Pancreas (tissue), 10 donors: ENCODE data around the gene RAB3GAP1. TPM values are rescaled to one million over a fixed set of nuclear protein-coding genes. Genes with fewer than 3 reads are reported as not detected.

ENCODE experiments used
- ATAC-seq, 4 donors: fragments of 200-7000 bp; cut with Tn5 transposase; one replicate each; pipeline versions ENCODE4 v1.8.0 to v1.9.1; 2020; ENCODE audit warnings: mild to moderate bottlenecking in 4 of 4, moderate library complexity in 4 of 4
- DNase-seq, 6 donors: peaks; one replicate each; pipeline ENCODE4 v3.0.0-alpha.2; 2020
- FAIRE-seq: peaks from 2 replicates; lab custom pipeline; 2012; peaks lifted over from hg19 to GRCh38; lab: Jason Lieb, UNC
- H3K27ac ChIP-seq, 4 donors: fragments of 200-600 bp; sonication (generic); 1 replicate in 3 of 4; 2 replicates in 1 of 4; pipeline versions ENCODE4 v1.5.0 to v1.8.0; 2020
- H3K27me3 ChIP-seq, 4 donors: fragments of 200-600 bp; one replicate each; pipeline ENCODE4 v1.8.0; 2021
- H3K36me3 ChIP-seq, 3 donors: fragments of 200-600 bp; sonication (generic) in 1 of 3; one replicate each; pipeline versions ENCODE4 v1.5.0 to v1.8.0; 2020 to 2021
- H3K4me1 ChIP-seq, 3 donors: fragments of 200-600 bp; one replicate each; pipeline ENCODE4 v1.8.0; 2021
- H3K4me3 ChIP-seq, 4 donors: fragments of 200-600 bp; sonication (generic) in 2 of 4; one replicate each; pipeline versions ENCODE4 v1.5.0 to v1.8.0; 2020 to 2021
- H3K9me3 ChIP-seq, 4 donors: fragments of 200-600 bp; one replicate each; pipeline ENCODE4 v1.8.0; 2021
- WGBS, 2 donors: extraction: QIAGEN DNeasy Blood & Tissue Kit; methylation state at CpG; one replicate each; pipeline ENCODE4 v1.1.7; 2013; 5-methylcytosine and 5-hydroxymethylcytosine counted together
- intact Hi-C, 3 donors: fragments of 100-400 bp; cut with DNase I; formaldehyde crosslinking; loops; one replicate each; pipeline versions ENCODE4 v1.11.1 to v1.14.2; 2022
- polyA plus RNA-seq, 2 donors: library from polyadenylated mRNA; stranded (reverse); fragments of 200-250 nt; gene quantifications; one replicate each; pipeline ENCODE4 v1.2.3, GENCODE V29; 2013
- total RNA-seq, 6 donors: library from RNA; stranded (reverse); fragmentation: NEBNext Ultra II Directional in 4 of 6; extraction: Animal tissue kit (Norgen Biotek cat#: 25700) in 4 of 6; gene quantifications; one replicate each; pipeline versions ENCODE4 v1.2.1 to v1.2.4, GENCODE V29; 2021 to 2023
- TF ChIP-seq, protein P1 (sequence below), 4 donors: fragments of 200-600 bp; sonication (generic) in 3 of 4; IDR thresholded peaks; one replicate each; pipeline versions ENCODE4 v1.5.0 to v1.8.0; 2021; ENCODE audit warnings: antibody characterized with exemption in 4 of 4
- donor health status: healthy with polysubstance abuse.
- donor health status: DM: no; HTN: no; CAD: no; lungs with moderate emphysema.
- donor health status: DM: no; HTN: no; CAD: no.
- donor health status: control.
- donor health status: control.
- donor health status: Bipolar disorder and iron deficiency.
- donor health status: DM: yes; HTN: yes; CAD: no.
- donor health status: DM: no; HTN: no; CAD: no.
- donor health status: DM: no; HTN: no; CAD: no.
- donor health status: DM: yes; HTN: yes; CAD: no.

RAB3GAP1 gene
- total and polyA plus RNA-seq, 8 donors: 10.3 to 25.5 (median 22.3) TPM

DNA sequence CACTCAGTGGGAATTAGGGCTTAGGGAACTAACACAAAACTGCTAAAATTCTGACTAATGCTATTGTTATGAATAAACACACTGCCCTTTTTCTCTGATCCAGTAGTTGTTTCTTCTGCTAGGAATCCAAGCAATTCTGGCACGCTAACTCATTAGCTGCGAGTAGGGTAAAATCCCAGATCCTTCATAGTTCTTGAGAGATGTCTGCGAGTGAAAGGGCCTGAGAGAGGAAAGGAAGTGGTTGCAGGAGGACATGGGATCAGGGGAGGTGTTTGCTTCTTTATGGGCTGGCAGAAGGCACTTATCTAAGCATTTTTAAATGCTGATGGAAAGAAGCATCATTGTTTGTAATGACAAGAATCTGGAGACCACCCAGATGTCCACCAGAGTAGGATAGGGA is 14.3 kb upstream of the RAB3GAP1 start:
- no peaks in the 10 kb centered on the region for H3K9me3 ChIP-seq
- intact Hi-C loops: no loop called here
- DNase-seq (no peak), ATAC-seq (no peak), FAIRE-seq (no peak)
- WGBS, 2 donors: 87 to 97% methylated on average over 3 of the region's 3 CpGs
- H3K36me3 ChIP-seq: no peaks in the 10 kb centered on the region
- no peaks in the 10 kb centered on the region for H3K27me3 ChIP-seq
- H3K4me1 ChIP-seq: peaks cover 0 to 5% (median 0%) of the 10 kb centered on the region in 3 donors
- H3K4me3 ChIP-seq: no peak overlapping the region
- no peak overlapping the region for H3K27ac ChIP-seq
- TF ChIP-seq, protein P1, sequence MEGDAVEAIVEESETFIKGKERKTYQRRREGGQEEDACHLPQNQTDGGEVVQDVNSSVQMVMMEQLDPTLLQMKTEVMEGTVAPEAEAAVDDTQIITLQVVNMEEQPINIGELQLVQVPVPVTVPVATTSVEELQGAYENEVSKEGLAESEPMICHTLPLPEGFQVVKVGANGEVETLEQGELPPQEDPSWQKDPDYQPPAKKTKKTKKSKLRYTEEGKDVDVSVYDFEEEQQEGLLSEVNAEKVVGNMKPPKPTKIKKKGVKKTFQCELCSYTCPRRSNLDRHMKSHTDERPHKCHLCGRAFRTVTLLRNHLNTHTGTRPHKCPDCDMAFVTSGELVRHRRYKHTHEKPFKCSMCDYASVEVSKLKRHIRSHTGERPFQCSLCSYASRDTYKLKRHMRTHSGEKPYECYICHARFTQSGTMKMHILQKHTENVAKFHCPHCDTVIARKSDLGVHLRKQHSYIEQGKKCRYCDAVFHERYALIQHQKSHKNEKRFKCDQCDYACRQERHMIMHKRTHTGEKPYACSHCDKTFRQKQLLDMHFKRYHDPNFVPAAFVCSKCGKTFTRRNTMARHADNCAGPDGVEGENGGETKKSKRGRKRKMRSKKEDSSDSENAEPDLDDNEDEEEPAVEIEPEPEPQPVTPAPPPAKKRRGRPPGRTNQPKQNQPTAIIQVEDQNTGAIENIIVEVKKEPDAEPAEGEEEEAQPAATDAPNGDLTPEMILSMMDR (IDR thresholded peaks at IDR 0.05): no peak

DNA sequence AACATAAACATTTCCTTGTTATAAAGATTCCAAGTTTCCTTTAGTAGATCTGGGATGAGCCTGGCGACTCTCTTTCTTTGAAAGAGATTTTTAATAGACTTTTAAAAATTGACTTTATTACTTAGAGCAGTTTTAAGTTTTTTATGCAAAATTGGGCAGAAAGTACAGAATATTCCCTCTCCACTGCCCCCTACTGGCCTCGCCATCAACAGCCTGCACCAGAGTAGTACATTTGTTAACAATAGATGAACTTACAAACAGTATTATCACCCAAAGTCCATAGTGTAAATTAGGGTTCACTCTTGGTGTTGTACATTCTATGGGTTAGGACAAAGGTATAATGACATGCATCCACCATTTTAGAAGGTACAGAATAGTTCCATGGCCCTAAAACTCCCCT is 8.7 kb upstream of the RAB3GAP1 start:
- intact Hi-C loops: no loop called here
- no peak for FAIRE-seq
- no peak overlapping the region for H3K27ac ChIP-seq
- no peak for DNase-seq
- no peaks in the 10 kb centered on the region for H3K27me3 ChIP-seq
- no peak overlapping the region for H3K4me3 ChIP-seq
- 67 to 69% methylated on average over 2 of the region's 2 CpGs for WGBS, 2 donors
- H3K9me3 ChIP-seq: no peaks in the 10 kb centered on the region
- peaks cover 0 to 5% (median 0%) of the 10 kb centered on the region in 3 donors for H3K4me1 ChIP-seq
- ATAC-seq: no peak
- no peaks in the 10 kb centered on the region for H3K36me3 ChIP-seq
- TF ChIP-seq, protein P1 (IDR thresholded peaks at IDR 0.05): peak in 2 of 4 donors; percentile 16 to 25

DNA sequence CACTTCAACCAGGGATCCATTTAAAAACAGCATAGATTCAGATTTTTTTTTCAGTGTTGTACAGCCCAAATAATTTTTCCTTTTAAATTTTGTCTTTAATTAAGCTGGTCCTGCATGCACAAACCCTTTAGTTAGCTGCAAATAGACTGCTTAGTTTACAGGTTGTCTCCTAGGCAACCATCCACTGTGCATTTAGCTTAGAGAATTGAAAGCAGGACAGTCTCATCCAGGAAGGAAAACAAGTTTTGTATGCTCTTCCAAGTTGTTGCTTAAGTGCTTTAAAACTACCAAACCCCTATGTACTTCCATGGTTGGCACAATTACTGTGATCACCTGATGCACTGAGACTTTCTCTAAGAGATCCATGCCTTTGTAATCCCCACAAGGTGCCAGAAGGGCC is 4.8 kb upstream of the RAB3GAP1 start, which contains the start of gene MAP3K19:
Gene MAP3K19 (minus strand): TSS at position 148 of the 400 bp plus-strand sequence. CDS start 22,800 bp downstream, outside the sequence.
- DNase-seq: no peak
- Histone ChIP-seq H3K9me3 (no peaks in the 10 kb centered on the region), H3K4me3 (no peak within 1 kb of the TSS), H3K27ac (no peak within 1 kb of the TSS), H3K4me1 (peaks cover 0 to 11% (median 6%) of the 10 kb centered on the region in 3 donors), H3K27me3 (no peaks in the 10 kb centered on the region), H3K36me3 (no peaks in the 10 kb centered on the region)
- no peak for ATAC-seq
- intact Hi-C loops: no loop called here
- TF ChIP-seq, protein P1 (IDR thresholded peaks at IDR 0.05): no peak
- no peak for FAIRE-seq

DNA sequence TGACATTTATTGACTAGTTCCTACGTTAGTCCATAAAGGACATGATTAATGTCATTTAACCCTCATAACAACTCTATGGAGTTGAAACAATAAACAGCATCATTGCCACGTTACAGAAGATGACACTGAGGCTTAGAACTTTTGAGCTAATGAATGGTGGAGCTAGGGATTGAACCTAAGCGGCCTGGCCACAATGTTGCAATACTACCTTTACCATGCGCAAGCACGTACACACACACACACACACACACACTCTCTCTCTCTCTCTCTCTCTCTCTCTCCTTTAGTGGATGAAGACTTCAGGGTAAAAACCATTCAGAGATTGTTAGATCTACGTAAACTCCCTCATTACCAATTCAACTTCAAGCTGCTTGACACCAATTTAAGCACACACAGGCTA is 4.0 kb upstream of the RAB3GAP1 start:
- peaks cover 0 to 11% (median 6%) of the 10 kb centered on the region in 3 donors for H3K4me1 ChIP-seq
- H3K9me3 ChIP-seq: no peaks in the 10 kb centered on the region
- no peak overlapping the region for H3K4me3 ChIP-seq
- H3K36me3 ChIP-seq: no peaks in the 10 kb centered on the region
- FAIRE-seq: no peak
- no peak for ATAC-seq
- DNase-seq: no peak
- intact Hi-C loops: no loop called here
- WGBS, 2 donors: 87 to 91% methylated on average over 6 of the region's 6 CpGs
- no peak overlapping the region for H3K27ac ChIP-seq
- no peaks in the 10 kb centered on the region for H3K27me3 ChIP-seq
- TF ChIP-seq, protein P1 (IDR thresholded peaks at IDR 0.05): no peak

DNA sequence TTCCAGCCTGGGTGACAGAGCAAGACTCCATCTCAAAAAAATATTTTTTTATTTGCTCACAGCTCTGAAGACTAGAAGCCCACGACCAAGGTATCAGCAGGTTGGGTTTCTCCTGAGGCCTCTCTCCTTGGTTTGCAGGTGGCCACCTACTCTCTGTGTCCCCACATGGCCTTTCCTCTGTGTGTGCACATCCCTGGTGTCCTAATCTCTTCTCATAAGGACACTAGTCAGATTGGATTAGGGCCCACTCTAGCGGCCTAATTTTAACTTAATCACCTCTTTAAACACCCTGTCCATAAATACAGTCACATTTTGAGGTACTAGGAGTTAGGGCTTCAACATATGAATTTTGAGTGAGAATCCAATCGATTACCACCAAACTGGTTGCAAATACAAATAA is 2.0 kb upstream of the RAB3GAP1 start:
- TF ChIP-seq, protein P1 (IDR thresholded peaks at IDR 0.05): no peak
- DNase-seq: no peak
- H3K27me3 ChIP-seq: no peaks in the 10 kb centered on the region
- no peak for FAIRE-seq
- 24 to 33% methylated on average over 3 of the region's 3 CpGs for WGBS, 2 donors
- H3K27ac ChIP-seq: peak overlapping the region in 2 of 4 donors; percentile 31 to 34
- intact Hi-C loops: no loop called here
- no peaks in the 10 kb centered on the region for H3K9me3 ChIP-seq
- H3K36me3 ChIP-seq: no peaks in the 10 kb centered on the region
- H3K4me1 ChIP-seq: peaks cover 0 to 31% (median 19%) of the 10 kb centered on the region in 3 donors
- H3K4me3 ChIP-seq: no peak overlapping the region
- no peak for ATAC-seq
